H9 (cell line): Measurements from ENCODE around the gene WAC. TPM values are rescaled to one million over a fixed set of nuclear protein-coding genes. Genes with fewer than 3 reads are reported as not detected.
A peak's percentile ranks its signal among the peaks of the same experiment; 100 is the strongest.

Experiments used
- DNase-seq: peaks from one replicate; pipeline ENCODE4 v3.0.0-alpha.2; 2017
- H2AFZ ChIP-seq: one replicate; pipeline ENCODE4 v1.6.1; 2013; ENCODE audit warnings: mild to moderate bottlenecking, low read length, control low read depth, moderate library complexity
- H2AK5ac ChIP-seq: 2 replicates; pipeline ENCODE4 v1.6.1; 2013; ENCODE audit warnings: low read length, control low read depth, mixed read lengths; ENCODE audit not compliant: insufficient read length
- H2BK120ac ChIP-seq: one replicate; pipeline ENCODE4 v1.6.1; 2013; ENCODE audit warnings: low read depth, mild to moderate bottlenecking, low read length, control low read depth, inconsistent platforms; ENCODE audit not compliant: poor library complexity, severe bottlenecking
- H2BK12ac ChIP-seq: 2 replicates; pipeline ENCODE4 v1.6.1; 2013; ENCODE audit warnings: low read length, control low read depth, mixed read lengths, low read depth; ENCODE audit not compliant: insufficient read length
- H2BK15ac ChIP-seq: 2 replicates; pipeline ENCODE4 v1.6.1; 2013; ENCODE audit warnings: low read depth, low read length, control low read depth
- H2BK20ac ChIP-seq: one replicate; pipeline ENCODE4 v1.6.1; 2013; ENCODE audit warnings: low read depth, mild to moderate bottlenecking, low read length, control low read depth, inconsistent platforms; ENCODE audit not compliant: poor library complexity, severe bottlenecking
- H2BK5ac ChIP-seq: 2 replicates; pipeline ENCODE4 v1.6.1; 2013; ENCODE audit warnings: low read length, control low read depth, mixed read lengths; ENCODE audit not compliant: insufficient read length
- H3K14ac ChIP-seq: 2 replicates; pipeline ENCODE4 v1.6.1; 2013; ENCODE audit warnings: low read length, control low read depth; ENCODE audit not compliant: insufficient read depth
- H3K18ac ChIP-seq: 2 replicates; pipeline ENCODE4 v1.6.1; 2013; ENCODE audit warnings: low read depth, mild to moderate bottlenecking, mixed read lengths, low read length, control low read depth; ENCODE audit not compliant: insufficient read length
- H3K23ac ChIP-seq: 2 replicates; pipeline ENCODE4 v1.6.1; 2013; ENCODE audit warnings: low read length, control low read depth, mixed read lengths, low read depth; ENCODE audit not compliant: insufficient read length
- H3K23me2 ChIP-seq: 2 replicates; pipeline ENCODE4 v1.6.1; 2013; ENCODE audit warnings: low read depth, mild to moderate bottlenecking, mixed read lengths, low read length, control low read depth; ENCODE audit not compliant: insufficient read length, poor library complexity, severe bottlenecking
- H3K27ac ChIP-seq: 2 replicates; pipeline ENCODE4 v1.5.1; 2013; ENCODE audit warnings: low read length, control low read depth, mixed read lengths, low read depth; ENCODE audit not compliant: insufficient read length
- H3K27me3 ChIP-seq: 2 replicates; pipeline ENCODE4 v1.6.1; 2013; ENCODE audit warnings: low read length, control low read depth, inconsistent platforms; ENCODE audit not compliant: insufficient read depth
- H3K4ac ChIP-seq: 2 replicates; pipeline ENCODE4 v1.6.1; 2013; ENCODE audit warnings: low read depth, mild to moderate bottlenecking, control low read depth, inconsistent platforms, low read length, moderate library complexity
- H3K4me1 ChIP-seq: 2 replicates; pipeline ENCODE4 v1.6.1; 2013; ENCODE audit warnings: low read length, control low read depth, inconsistent platforms; ENCODE audit not compliant: insufficient read depth
- H3K4me2 ChIP-seq: 2 replicates; pipeline ENCODE4 v1.6.1; 2013; ENCODE audit warnings: low read length, control low read depth, mixed read lengths; ENCODE audit not compliant: insufficient read length, insufficient read depth
- H3K56ac ChIP-seq: 2 replicates; pipeline ENCODE4 v1.6.1; 2013; ENCODE audit warnings: low read depth, mild to moderate bottlenecking, mixed read lengths, low read length, control low read depth; ENCODE audit not compliant: insufficient read length
- H3K79me1 ChIP-seq: 2 replicates; pipeline ENCODE4 v1.6.1; 2013; ENCODE audit warnings: low read depth, mild to moderate bottlenecking, moderate library complexity, low read length, control low read depth, inconsistent platforms; ENCODE audit not compliant: insufficient read depth, poor library complexity, severe bottlenecking
- H3K79me2 ChIP-seq: 2 replicates; pipeline ENCODE4 v1.6.1; 2013; ENCODE audit warnings: low read length, control low read depth, inconsistent platforms; ENCODE audit not compliant: insufficient read depth
- H3K9ac ChIP-seq: 2 replicates; pipeline ENCODE4 v1.6.1; 2013; ENCODE audit warnings: low read length, control low read depth, mixed read lengths; ENCODE audit not compliant: insufficient read length; ENCODE audit errors: extremely low read depth
- H3K9me3 ChIP-seq: one replicate; pipeline ENCODE4 v1.6.1; 2013; ENCODE audit warnings: low read depth, low read length, inconsistent platforms; ENCODE audit not compliant: control insufficient read depth
- H3T11ph ChIP-seq: one replicate; pipeline ENCODE4 v1.6.1; 2013; ENCODE audit warnings: mild to moderate bottlenecking, low read length, control low read depth, inconsistent platforms
- H4K20me1 ChIP-seq: one replicate; pipeline ENCODE4 v1.6.1; 2013; ENCODE audit not compliant: control insufficient read depth, insufficient read length, insufficient read depth
- H4K5ac ChIP-seq: 2 replicates; pipeline ENCODE4 v1.6.1; 2013; ENCODE audit warnings: low read depth, mild to moderate bottlenecking, mixed read lengths, low read length, control low read depth; ENCODE audit not compliant: insufficient read length
- H4K8ac ChIP-seq: replicated peaks from 2 replicates; pipeline ENCODE4 v1.6.1; 2013; ENCODE audit warnings: low read length, control low read depth, mixed read lengths, low read depth; ENCODE audit not compliant: insufficient read length
- H4K91ac ChIP-seq: 2 replicates; pipeline ENCODE4 v1.6.1; 2013; ENCODE audit warnings: low read depth, mild to moderate bottlenecking, moderate library complexity, mixed read lengths, low read length, control low read depth; ENCODE audit not compliant: insufficient read length
- H3K27ac Mint-ChIP-seq, 3 experiments: 2 replicates in 2 of 3; 3 replicates in 1 of 3; pipeline ENCODE4 v1.8.0; 2020 to 2021; ENCODE audit warnings: mixed read lengths in 3 of 3, mild to moderate bottlenecking in 1 of 3, moderate library complexity in 1 of 3
- H3K27me3 Mint-ChIP-seq: 2 replicates; pipeline ENCODE4 v1.8.0; 2021; ENCODE audit warnings: low read depth, mild to moderate bottlenecking, moderate library complexity, mixed read lengths
- H3K36me3 Mint-ChIP-seq, 3 experiments: 2 replicates in 2 of 3; 3 replicates in 1 of 3; pipeline ENCODE4 v1.8.0; 2020 to 2021; ENCODE audit warnings: low read depth in 3 of 3, mixed read lengths in 3 of 3; ENCODE audit not compliant: insufficient read depth in 1 of 3
- H3K4me1 Mint-ChIP-seq, 2 experiments: 2 replicates each; pipeline ENCODE4 v1.8.0; 2020; ENCODE audit warnings: mixed read lengths in 2 of 2
- H3K4me3 Mint-ChIP-seq, 2 experiments: 2 replicates in 1 of 2; 3 replicates in 1 of 2; pipeline ENCODE4 v1.8.0; 2020 to 2021; ENCODE audit warnings: mild to moderate bottlenecking in 2 of 2, mixed read lengths in 2 of 2, moderate library complexity in 1 of 2
- H3K9me3 Mint-ChIP-seq, 2 experiments: 2 replicates in 1 of 2; 3 replicates in 1 of 2; pipeline ENCODE4 v1.8.0; 2020; ENCODE audit warnings: mild to moderate bottlenecking in 2 of 2, mixed read lengths in 2 of 2, moderate library complexity in 1 of 2
- WGBS: extraction: QIAGEN DNeasy Blood & Tissue Kit; methylation state at CpG from one replicate; pipeline ENCODE4 v1.1.7; 2013; ENCODE audit warnings: missing lambda C conversion rate, low lambda C conversion rate, mixed read lengths; ENCODE audit not compliant: insufficient read length; ENCODE audit errors: extremely low coverage; 5-methylcytosine and 5-hydroxymethylcytosine counted together
- total RNA-seq: library from RNA; stranded (reverse); gene quantifications from 2 replicates; pipeline ENCODE4 v1.2.1, GENCODE V29; 2021
- TF ChIP-seq, protein P1 (sequence below): fragments of 200-600 bp; sonication (generic); conservative IDR thresholded peaks from 3 replicates; pipeline ENCODE4 v1.8.0; 2021; ENCODE audit warnings: antibody characterized with exemption, mild to moderate bottlenecking

WAC gene
- total RNA-seq, 1 experiment from 2014 or later, result 130 TPM

DNA sequence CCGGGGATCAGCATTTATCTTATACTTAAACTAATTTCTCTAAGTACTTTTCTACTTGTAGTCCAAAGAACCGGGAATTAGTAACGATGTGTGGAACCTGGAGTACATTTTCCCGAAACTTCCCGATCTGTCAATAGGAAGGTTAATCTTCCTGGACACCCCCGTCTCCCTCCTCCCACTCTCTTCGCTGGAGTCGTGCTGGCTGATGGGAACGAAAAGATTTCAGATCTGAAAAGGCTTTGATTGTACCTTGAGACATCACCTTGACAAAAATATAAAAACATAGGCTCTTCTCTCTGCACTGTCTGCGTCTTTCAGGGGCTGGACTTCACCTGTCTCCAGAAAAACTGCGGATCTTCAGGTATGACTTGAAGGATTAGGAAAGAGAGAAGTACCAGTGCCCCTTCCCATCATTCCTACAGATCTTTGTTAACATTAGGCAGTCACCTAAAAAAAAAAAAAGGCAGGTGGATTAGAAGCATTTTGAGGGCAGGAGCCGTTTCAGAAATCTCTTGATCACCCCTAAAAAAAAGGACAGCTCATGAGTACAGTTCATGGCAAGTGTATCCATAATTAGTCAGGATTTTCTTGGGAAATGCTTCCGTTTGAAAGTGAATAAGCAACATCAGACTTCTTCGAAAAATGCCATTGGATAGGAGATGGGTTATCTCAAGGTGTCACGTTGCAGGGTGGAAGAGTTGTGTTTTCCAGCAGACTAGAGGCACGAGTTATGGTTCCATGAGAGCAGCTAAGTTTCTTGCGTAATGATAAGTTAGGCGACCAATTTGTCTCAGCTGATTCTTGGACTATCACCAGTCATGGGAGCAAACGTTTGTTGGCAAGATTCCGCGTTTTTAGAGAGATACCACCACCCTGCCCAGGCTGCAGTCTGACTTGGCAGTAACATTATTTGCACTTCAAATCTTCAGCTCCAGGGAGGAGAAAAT is 136.6 kb downstream of the WAC start:
- H3K4me1 ChIP-seq, result peaks cover 3% of the 10 kb centered on the region; the same call in 1 of the 2 replicates
- no peak overlapping the region for H4K91ac ChIP-seq
- no peak overlapping the region for H3K27ac ChIP-seq
- no peak overlapping the region for H3K18ac ChIP-seq
- peaks cover 2% of the 10 kb centered on the region; the same call in 1 of the 2 replicates for H3K27me3 ChIP-seq
- peak overlapping the region; percentile 36 for H2BK12ac ChIP-seq
- H2BK20ac ChIP-seq, result no peak overlapping the region
- H3K9ac ChIP-seq, result no peak overlapping the region
- no peaks in the 10 kb centered on the region for H4K20me1 ChIP-seq
- H2BK120ac ChIP-seq, result no peak overlapping the region
- TF ChIP-seq, protein P1, sequence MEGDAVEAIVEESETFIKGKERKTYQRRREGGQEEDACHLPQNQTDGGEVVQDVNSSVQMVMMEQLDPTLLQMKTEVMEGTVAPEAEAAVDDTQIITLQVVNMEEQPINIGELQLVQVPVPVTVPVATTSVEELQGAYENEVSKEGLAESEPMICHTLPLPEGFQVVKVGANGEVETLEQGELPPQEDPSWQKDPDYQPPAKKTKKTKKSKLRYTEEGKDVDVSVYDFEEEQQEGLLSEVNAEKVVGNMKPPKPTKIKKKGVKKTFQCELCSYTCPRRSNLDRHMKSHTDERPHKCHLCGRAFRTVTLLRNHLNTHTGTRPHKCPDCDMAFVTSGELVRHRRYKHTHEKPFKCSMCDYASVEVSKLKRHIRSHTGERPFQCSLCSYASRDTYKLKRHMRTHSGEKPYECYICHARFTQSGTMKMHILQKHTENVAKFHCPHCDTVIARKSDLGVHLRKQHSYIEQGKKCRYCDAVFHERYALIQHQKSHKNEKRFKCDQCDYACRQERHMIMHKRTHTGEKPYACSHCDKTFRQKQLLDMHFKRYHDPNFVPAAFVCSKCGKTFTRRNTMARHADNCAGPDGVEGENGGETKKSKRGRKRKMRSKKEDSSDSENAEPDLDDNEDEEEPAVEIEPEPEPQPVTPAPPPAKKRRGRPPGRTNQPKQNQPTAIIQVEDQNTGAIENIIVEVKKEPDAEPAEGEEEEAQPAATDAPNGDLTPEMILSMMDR, result no peak
- no peak overlapping the region for H3K4ac ChIP-seq
- peaks cover 16 to 19% of the 10 kb centered on the region in 2 experiments for H3K4me1 Mint-ChIP-seq
- peaks cover 11% of the 10 kb centered on the region for H3K23me2 ChIP-seq
- H3T11ph ChIP-seq, result no peak overlapping the region
- no peak overlapping the region for H4K5ac ChIP-seq
- H3K27me3 Mint-ChIP-seq, result peaks cover 50% of the 10 kb centered on the region
- H4K8ac ChIP-seq, result no peak overlapping the region
- no peak overlapping the region for H2AFZ ChIP-seq
- H3K36me3 Mint-ChIP-seq, result no peaks in the 10 kb centered on the region
- H2BK15ac ChIP-seq, result no peak overlapping the region
- peak overlapping the region; percentile 78 for H3K4me2 ChIP-seq
- peak overlapping the region; percentile 81 to 93 for H3K4me3 Mint-ChIP-seq
- WGBS, result no CpG with 5 or more reads among the region's 21 CpGs
- H2BK5ac ChIP-seq, result no peak overlapping the region
- H3K27ac Mint-ChIP-seq, result no peak overlapping the region
- H3K79me2 ChIP-seq, result no peaks in the 10 kb centered on the region
- H2AK5ac ChIP-seq, result no peak overlapping the region
- no peak for DNase-seq
- H3K23ac ChIP-seq, result no peak overlapping the region
- H3K9me3 ChIP-seq, result no peaks in the 10 kb centered on the region
- H3K14ac ChIP-seq, result no peak overlapping the region
- H3K9me3 Mint-ChIP-seq, result peaks cover 0 to 3% of the 10 kb centered on the region in 2 experiments; a peak in 1 of 5 replicates
- no peak overlapping the region for H3K56ac ChIP-seq
- H3K79me1 ChIP-seq, result no peaks in the 10 kb centered on the region

Other genes starting within 250 kb of the WAC start
- gene MPP7, start 230.1 kb upstream of the WAC start, total RNA-seq, result 4.7 and 6.9 TPM in 2 replicates
- 16.8 and 17.0 TPM in 2 replicates for gene BAMBI, start 144.4 kb downstream of the WAC start, total RNA-seq